Mammary epithelial cell (primary cell): ENCODE measurements around the gene FARS2.

Source experiments
- EZH2 ChIP-seq: IDR thresholded peaks from 2 replicates; pipeline ENCODE4 v1.6.1; 2012; ENCODE audit warnings: low read length, inconsistent platforms, borderline replicate concordance
- TF ChIP-seq, protein P1 (sequence below), 2 donors: IDR thresholded peaks in 1 of 2; conservative IDR thresholded peaks in 1 of 2; 2 replicates each; pipeline ENCODE4 v1.5.1; 2011 to 2012; ENCODE audit warnings: inconsistent platforms in 2 of 2, low read length in 2 of 2, mild to moderate bottlenecking in 2 of 2, control low read depth in 1 of 2, low read depth in 1 of 2; ENCODE audit not compliant: insufficient read depth in 1 of 2; ENCODE audit errors: extremely low read depth in 1 of 2

DNA sequence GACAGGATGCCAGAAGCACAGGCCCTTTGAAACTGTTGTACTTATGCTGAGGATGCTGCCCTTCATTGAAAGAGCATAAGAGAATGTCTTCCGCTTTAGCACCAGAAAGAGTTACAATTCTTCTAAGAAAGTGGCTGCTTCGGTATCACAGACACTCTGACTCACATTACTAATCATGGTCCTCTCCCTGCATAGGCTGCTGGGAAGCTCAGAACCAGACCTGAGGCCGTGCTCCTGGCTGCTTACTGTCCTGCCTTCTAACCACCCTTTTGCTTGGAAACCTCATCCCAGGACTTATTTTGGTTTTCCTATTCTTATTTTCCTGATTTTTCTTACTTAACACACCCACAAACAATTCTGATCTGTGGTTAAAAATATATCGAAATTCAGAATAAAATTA, 23.5 kb upstream of the FARS2 start:
- TF ChIP-seq, protein P1, sequence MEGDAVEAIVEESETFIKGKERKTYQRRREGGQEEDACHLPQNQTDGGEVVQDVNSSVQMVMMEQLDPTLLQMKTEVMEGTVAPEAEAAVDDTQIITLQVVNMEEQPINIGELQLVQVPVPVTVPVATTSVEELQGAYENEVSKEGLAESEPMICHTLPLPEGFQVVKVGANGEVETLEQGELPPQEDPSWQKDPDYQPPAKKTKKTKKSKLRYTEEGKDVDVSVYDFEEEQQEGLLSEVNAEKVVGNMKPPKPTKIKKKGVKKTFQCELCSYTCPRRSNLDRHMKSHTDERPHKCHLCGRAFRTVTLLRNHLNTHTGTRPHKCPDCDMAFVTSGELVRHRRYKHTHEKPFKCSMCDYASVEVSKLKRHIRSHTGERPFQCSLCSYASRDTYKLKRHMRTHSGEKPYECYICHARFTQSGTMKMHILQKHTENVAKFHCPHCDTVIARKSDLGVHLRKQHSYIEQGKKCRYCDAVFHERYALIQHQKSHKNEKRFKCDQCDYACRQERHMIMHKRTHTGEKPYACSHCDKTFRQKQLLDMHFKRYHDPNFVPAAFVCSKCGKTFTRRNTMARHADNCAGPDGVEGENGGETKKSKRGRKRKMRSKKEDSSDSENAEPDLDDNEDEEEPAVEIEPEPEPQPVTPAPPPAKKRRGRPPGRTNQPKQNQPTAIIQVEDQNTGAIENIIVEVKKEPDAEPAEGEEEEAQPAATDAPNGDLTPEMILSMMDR (conservative IDR thresholded peaks at IDR 0.05 in 1 of 2, IDR thresholded peaks at IDR 0.05 in 1 of 2; ENCODE audit: extremely low read depth in 1 of 2, insufficient read depth in 1 of 2, low read depth in 1 of 2, low read length in 2 of 2): no peak
- TF ChIP-seq EZH2: no peak
